Cerebellar nuclear complex (tissue), 1 donor: Measurements from ENCODE around the gene SHBG.
A peak's percentile ranks its signal among the peaks of the same experiment; 100 is the strongest.

Experiments used
- DNase-seq, 2 experiments: peaks; one replicate each; lab custom pipeline; 2025; lab: John Stamatoyannopoulos, UW

SHBG gene

DNA sequence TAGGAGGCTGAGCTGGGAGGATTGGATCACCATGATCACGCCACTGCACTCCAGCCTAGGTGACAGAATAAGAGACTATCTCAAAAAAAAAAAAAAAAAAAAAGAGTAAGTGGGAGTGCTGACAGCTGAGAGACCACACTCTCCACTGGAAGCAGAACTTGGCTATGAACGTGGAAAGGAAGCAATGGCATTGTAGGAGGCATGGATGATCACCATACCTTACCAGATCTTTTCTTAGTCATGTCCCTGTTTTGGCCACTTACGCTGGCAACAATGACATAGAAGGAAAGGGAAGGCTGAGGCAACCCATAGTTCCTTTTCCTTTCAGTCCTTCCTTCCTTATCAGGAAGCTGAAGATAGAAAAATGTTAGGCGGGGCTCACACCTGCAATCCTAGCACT, 17.1 kb downstream of the SHBG start:
- DNase-seq: no peak

DNA sequence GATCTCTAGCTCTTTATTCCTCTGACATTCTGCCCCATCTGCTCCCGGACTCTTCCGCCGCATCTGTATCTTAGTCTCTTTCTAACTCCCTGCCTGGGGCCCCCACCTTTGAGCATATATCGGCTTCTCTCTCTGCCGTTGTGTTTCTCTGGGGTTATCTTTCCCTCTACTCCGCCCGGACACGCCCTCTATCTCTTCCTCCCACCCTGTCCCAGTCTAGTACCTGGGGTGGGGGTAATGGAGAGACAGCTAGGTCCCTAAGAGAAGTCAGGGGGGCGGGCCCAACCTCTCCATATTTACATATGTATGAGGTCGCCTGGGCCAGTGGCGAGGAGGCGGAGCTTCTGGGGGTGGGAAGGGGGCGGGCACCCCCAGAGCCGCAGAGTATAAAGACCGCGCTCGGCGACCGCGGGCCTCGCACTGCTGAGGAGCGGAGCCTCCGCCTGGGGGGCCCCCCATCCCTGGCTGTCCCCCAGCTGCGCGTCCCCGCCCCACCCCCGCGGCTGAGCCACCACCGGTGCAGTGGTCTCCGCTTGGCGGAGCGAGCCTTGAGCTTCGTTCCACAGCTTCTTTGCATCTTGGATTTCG, 20.7 kb downstream of the SHBG start, which contains the start of gene ATP1B2:
Gene ATP1B2, plus strand, starts transcription at position 418 of the 588 bp plus-strand sequence. CDS start 593 bp downstream, outside the sequence.
- DNase-seq: peak; percentile 74 to 79

DNA sequence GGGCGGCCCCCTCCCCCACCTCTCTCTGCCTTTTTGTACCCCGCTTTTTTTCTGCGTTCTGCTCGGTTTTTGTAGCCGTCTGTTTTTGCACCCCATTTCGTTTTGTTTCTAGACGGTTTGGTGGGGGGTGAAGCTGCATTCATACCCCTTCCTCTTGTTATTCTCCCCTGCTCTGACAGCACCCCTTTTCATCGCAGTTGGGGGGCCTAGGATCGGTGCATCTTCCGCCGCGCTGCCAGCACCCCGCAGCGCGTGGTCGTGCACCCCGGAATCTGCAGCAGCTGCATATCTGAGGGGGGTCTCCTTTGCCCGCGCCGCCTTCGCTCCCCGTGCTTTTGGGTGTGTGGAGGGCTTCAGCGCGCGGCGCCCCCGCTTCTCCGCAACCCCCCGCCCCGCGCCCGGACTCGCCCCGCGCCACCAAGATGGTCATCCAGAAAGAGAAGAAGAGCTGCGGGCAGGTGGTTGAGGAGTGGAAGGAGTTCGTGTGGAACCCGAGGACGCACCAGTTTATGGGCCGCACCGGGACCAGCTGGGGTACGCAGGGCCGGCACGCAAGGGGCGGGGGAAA, 21.2 kb downstream of the SHBG start:
- DNase-seq: no peak

DNA sequence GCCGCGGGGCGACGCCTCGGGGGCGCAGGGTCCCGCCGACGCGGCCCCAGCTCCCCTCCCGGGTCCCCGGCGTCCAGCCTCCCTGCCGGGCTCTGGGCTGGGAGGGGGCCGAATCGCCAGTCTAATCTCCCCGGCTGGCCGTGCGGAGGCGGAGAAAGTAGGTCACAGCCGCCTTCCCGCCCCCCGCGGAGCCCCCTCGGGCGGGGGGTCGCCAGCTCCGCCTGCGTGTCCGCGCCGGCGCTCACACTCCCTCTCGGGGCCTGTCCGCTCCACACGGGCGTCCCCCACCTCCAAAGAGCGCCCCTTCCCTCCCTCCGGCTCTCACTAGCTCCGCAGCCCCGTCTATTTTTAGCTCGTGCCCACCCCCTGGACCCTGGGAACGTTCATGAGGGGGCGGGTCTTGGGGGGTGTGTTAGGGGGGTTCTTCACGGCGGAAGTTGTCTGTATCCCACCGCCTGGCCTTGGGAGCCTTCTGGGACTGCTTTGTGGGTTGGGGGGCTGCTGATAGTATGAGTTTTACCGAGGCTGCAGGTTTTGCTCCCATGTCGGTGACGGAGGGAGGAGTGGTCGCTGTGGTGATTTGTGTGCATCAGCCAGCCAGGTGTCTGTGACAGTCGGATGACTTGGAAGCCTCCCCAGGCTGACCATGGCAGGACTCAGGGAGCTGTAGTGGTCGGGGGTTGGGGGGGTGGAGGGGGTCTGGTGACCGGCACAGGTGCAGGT, 21.9 kb downstream of the SHBG start:
- no peak for DNase-seq

DNA sequence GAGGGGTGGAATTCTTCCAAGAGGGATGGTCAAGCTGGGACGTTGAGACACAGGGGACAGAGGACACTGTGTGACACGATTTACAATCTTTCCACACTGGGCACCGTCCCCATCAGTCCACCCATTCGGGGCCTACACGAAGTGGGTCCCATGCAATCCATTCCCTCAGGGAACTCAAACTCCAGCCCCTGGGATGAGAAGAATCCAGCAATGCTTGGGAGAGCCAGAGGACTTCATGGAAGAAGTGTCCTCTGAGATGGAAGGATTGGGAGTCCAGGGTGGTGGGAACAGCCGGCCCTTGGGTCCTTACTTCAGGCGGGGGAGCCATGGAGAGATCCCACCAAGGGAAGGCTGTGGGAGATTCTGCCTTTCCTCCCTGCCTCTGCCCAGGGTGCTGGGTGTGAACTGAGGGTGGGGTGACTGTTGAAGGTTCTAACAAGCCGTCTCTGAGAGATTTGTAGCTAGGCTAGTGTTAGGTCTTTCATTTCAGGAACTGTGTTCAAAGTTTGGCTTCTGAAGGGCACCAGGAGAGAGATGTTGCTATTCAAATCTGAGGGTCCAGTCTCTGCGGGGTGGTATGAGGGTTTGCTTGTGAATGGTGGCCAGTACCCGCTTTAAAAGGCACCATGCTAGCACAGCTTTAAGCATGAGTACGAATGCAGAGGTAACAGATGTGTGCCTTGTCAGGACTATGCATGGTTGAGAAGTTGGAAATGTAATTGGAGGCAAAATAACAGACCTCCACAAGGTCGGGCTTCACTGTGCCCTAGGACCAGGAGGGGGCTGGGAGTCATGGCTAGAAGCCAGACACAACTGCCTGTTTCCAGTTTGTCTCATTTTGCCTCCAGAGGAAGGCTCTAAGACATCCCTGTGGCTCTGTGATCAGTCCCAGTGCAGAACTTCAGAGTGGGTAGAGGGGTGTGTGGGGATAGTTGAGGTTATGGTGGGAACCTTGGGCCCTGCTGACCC, 22.7 kb downstream of the SHBG start:
- DNase-seq: no peak

DNA sequence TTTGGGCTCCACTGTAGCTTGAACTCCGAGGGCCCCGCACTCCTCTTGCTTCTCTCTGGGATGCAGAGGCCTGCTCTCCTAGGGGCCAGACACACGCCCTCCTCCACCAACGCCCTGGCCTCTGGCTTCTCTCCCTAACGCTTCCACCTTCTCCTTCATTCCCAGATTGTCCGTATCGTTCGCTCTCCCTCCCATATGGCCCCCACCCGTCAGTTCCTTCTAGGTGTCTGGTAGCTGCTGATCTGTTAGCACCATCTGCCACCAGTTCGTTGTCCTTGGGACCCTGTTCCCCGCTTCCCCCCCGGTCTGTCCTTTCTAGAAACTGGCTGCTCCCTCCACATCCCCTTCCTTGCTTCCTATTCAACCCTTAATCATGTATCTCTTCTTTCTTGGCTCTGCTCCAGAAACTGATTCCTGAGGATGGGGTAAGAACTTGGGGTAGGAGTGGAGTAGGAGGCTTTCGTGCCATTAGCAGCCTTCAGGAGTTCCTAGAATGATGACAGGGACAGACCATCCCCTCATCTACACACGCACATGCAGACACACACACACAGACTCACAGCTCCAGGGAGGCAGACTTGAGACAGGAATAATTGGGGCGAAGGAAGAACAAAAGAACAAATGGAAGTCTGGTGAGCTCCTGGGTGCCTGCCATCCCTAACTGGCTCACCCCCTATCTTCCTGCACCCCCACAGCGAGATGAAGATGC, 25.1 kb downstream of the SHBG start:
- DNase-seq: no peak

DNA sequence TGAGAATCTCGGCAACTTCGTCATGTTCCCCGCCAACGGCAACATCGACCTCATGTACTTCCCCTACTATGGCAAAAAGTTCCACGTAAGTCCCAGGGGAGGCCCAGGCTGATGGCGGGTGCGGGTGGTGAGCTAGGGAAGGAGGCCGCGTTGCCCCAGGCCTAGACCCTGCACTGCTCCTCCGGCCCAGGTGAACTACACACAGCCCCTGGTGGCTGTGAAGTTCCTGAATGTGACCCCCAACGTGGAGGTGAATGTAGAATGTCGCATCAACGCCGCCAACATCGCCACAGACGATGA, 25.6 kb downstream of the SHBG start:
- DNase-seq: no peak

DNA sequence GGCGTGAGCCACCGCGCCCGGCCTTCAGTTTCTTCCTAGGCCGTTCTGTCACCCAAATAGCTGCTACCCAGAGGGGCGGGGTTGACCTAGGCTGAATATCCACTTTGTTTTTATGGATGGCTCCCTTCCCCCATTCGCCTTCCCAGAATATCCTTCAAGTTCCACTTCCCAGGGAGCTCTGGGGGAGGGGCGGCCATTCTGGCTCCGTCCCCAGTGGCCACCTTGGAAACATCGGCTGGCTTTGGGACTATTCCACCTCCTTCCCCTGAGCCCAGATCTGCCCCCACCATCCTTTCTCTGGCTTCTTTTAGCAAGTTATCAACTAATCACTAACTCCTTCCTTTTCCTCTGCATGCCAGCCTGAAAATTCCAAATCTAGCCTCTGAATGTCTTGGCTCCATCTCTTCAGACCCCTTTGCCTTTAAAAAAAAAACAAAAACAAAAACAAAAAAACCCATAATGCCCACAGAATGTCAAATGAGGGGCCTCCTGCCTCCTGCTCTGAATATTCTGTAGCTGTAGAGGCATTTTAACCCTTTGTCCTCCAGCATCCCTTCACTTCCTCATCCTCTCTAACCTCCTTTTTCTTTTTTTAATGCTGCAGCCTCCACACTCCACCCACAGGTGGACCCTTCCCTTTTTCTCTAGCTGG, 27.1 kb downstream of the SHBG start:
- no peak for DNase-seq

DNA sequence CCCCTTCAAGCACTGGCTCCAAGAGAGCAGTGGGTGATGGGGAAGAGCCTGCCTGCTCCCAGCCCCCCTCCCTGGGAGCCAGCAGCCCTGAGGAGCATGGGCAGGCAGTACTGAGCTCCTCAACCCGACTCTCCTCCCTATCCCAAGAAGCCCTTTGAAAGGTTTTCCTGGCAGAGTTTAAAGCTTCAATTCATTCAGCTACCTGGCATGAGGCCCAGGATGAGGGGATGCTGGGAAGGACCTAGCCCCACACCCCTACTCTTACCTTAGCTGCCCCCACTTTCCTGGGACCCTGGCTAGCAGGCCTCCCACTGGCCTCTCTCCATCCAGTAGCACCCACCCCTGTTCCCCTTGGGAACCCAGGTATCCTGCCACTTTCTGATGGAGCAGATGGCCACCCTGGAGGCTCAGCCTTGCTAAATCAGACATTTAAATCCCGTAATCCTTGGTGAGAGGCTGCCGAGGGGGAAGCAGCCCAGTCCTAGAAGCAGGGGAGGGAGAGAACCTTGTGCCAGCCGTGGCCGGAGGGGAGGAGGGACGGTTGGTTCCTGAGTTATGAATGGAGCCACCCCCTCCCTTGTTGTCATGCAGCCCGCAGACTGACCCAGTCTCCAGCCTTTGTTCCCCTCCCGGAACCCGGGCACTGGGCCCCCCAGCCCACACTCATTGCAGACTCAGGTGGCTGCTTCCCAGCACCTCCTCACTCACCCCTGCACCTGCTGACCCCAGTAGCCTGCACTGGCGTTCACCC, 37.9 kb downstream of the SHBG start:
- DNase-seq: no peak

DNA sequence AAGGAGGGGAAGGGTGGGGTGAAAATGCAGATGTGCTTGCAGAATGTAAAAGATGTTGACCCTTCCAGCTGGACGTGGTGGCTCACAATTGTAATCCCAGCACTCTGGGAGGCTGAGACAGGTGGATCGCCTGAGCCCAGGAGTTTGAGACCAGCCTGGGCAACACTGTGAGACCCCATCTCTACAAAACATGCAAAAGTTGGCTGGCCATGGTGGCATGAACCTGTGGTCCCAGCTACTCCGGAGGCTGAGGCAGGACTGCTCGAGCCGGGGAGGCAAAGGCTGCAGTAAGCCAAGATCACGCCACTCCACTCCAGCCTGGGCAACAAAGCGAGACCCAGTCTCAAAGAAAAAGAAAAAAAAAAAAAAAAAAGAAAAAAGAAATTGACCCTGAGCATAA, 38.5 kb downstream of the SHBG start:
- DNase-seq: no peak

DNA sequence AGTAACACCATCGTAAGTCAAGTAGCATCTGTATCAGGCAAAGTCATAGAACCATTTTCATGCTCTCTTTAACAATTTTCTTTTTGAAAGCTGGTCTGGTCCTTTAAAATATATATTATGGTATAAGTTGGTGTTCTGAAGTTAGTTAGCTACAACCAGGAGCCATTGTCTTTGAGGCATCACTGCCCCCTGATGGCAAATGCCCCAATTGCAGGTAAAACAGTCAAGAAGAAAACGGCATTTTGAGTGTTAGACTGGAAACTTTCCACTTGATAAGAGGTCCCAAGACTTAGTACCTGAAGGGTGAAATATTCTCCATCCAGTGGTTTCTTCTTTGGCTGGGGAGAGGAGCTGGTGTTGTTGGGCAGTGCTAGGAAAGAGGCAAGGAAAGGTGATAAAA, 43.3 kb downstream of the SHBG start:
- DNase-seq: no peak

DNA sequence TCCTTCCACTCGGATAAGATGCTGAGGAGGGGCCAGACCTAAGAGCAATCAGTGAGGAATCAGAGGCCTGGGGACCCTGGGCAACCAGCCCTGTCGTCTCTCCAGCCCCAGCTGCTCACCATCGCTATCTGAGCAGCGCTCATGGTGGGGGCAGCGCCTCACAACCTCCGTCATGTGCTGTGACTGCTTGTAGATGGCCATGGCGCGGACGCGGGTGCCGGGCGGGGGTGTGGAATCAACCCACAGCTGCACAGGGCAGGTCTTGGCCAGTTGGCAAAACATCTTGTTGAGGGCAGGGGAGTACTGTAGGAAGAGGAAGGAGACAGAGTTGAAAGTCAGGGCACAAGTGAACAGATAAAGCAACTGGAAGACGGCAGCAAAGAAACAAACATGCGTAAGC, 45.0 kb downstream of the SHBG start:
- DNase-seq: no peak

DNA sequence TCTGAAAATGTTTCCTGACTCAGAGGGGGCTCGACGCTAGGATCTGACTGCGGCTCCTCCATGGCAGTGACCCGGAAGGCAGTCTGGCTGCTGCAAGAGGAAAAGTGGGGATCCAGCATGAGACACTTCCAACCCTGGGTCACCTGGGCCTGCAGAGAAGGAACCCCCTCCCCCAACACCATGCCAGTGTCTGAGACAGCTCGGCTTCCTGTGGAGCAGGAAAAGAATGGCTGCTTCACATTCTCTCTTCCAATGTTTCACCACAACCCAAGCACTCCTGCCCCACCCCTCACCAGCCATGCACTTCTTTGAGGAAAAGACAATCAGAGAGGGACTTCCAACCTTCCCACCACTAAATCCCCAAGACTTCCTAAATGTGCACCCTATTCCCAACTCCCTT, 46.6 kb downstream of the SHBG start:
- DNase-seq: no peak

DNA sequence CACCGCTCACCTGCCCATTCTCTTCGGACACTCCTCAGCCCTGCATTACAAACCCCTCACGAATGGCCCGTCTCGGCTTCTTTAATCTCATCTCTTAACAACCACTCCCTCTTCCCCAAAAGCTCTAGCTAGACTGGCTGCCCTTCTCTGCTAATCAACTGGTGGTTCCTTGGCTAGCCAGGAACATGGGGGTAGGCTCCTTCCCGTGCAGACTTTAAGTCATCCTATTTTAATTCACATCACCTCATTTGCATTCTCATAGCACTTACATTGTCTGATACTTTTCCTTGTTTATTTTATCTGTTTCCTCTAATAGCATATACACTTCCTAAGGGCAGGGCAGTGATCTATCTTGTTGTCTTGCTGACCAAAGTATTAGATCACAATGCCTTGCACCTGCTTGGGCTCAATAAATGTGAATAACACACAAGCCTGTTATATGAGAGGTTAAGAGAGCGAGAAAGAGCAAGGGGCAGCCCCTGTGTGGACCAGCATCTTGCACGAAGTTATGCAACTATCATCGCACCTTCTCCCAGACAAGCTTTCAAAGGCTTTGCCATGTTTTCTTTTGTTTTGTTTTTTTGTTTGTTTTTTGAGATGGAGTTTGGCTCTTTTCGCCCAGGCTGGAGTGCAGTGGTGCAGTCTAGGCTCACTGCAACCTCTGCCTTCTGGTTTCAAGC, 47.6 kb downstream of the SHBG start:
- DNase-seq: no peak
